Prostate gland (tissue), 2 donors: ENCODE results near the gene TPM2. TPM values are rescaled to one million over a fixed set of nuclear protein-coding genes. Genes with fewer than 3 reads are reported as not detected.

ENCODE experiments used
- DNase-seq: peaks from one replicate; pipeline ENCODE4 v3.0.0-alpha.2; 2019; ENCODE audit warnings: low spot score
- H3K27ac ChIP-seq, 2 donors: fragments of 200-600 bp; sonication (generic); 2 replicates each; pipeline ENCODE4 v1.5.1; 2017 to 2019
- H3K27me3 ChIP-seq: fragments of 200-600 bp; sonication (generic); replicated peaks from 2 replicates; pipeline ENCODE4 v1.5.1; 2019; ENCODE audit not compliant: insufficient read depth
- H3K36me3 ChIP-seq, 2 donors: fragments of 200-600 bp; sonication (generic); 1 replicate in 1 of 2; 2 replicates in 1 of 2; pipeline versions ENCODE4 v1.5.1 to v1.8.1; 2017 to 2019
- H3K4me1 ChIP-seq: fragments of 200-600 bp; sonication (generic); replicated peaks from 2 replicates; pipeline ENCODE4 v1.5.1; 2019
- H3K4me3 ChIP-seq, 2 donors: fragments of 200-600 bp; sonication (generic); 2 replicates each; pipeline ENCODE4 v1.5.1; 2017 to 2019
- H3K9me3 ChIP-seq: fragments of 200-600 bp; sonication (generic); 2 replicates; pipeline ENCODE4 v1.5.1; 2017
- POLR2A ChIP-seq: fragments of 450-650 bp; IDR thresholded peaks from one replicate; pipeline ENCODE4 v1.6.1; 2016; ENCODE audit warnings: antibody characterized with exemption, mild to moderate bottlenecking
- POLR2AphosphoS5 ChIP-seq: sonication (generic); formaldehyde crosslinking; IDR thresholded peaks from one replicate; pipeline ENCODE4 v1.6.1; 2017; ENCODE audit warnings: antibody characterized with exemption
- WGBS: methylation state at CpG from one replicate; pipeline ENCODE4 v1.1.5; 2018; 5-methylcytosine and 5-hydroxymethylcytosine counted together
- intact Hi-C: fragments of 100-400 bp; cut with DNase I; formaldehyde crosslinking; loops from one replicate; pipeline ENCODE4 v1.14.2; 2022
- total RNA-seq, 2 donors: library from RNA; depleted of rRNA; stranded (reverse); fragments of >200 nt; gene quantifications; one replicate each; pipeline ENCODE4 v1.1.0, GENCODE V29; 2016
- TF ChIP-seq, protein P1 (sequence below), 4 experiments: fragments of 200-600 bp in 2 of 4; fragments of 450-650 bp in 2 of 4; sonication (generic) in 2 of 4; IDR thresholded peaks; 1 replicate in 3 of 4; 2 replicates in 1 of 4; pipeline ENCODE4 v1.5.1; 2016 to 2019; ENCODE audit warnings: antibody characterized with exemption in 4 of 4, mild to moderate bottlenecking in 2 of 4, moderate library complexity in 2 of 4

The TPM2 gene
- total RNA-seq, 2 donors from 2014 or later, result 1,037 to 1,042 TPM

DNA sequence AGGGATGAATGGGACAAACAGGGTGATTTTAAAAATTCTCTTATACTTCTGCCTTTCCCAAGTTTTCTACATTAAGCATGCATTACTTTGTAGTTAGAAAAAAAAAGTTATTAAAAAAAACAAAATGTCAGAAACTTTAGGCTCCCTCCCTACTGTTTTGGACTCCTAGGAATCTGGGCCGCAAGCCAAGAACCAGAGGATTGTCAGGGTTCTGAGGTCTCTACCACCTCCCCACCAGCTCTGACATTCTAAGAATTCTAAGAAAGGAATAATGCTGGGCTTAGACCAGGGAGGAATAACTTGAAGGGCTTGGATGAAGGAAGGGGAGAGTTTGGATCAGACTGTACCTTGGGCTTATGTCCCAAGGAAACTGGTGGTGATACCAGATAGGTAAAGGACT, 23.7 kb downstream of the TPM2 start:
- Histone ChIP-seq H3K9me3 (no peaks in the 10 kb centered on the region), H3K4me1 (no peaks in the 10 kb centered on the region), H3K27me3 (no peaks in the 10 kb centered on the region), H3K36me3 (no peaks in the 10 kb centered on the region), H3K4me3 (no peak overlapping the region), H3K27ac (no peak overlapping the region)
- TF ChIP-seq POLR2A (no peak), POLR2AphosphoS5 (no peak)
- TF ChIP-seq, protein P1, sequence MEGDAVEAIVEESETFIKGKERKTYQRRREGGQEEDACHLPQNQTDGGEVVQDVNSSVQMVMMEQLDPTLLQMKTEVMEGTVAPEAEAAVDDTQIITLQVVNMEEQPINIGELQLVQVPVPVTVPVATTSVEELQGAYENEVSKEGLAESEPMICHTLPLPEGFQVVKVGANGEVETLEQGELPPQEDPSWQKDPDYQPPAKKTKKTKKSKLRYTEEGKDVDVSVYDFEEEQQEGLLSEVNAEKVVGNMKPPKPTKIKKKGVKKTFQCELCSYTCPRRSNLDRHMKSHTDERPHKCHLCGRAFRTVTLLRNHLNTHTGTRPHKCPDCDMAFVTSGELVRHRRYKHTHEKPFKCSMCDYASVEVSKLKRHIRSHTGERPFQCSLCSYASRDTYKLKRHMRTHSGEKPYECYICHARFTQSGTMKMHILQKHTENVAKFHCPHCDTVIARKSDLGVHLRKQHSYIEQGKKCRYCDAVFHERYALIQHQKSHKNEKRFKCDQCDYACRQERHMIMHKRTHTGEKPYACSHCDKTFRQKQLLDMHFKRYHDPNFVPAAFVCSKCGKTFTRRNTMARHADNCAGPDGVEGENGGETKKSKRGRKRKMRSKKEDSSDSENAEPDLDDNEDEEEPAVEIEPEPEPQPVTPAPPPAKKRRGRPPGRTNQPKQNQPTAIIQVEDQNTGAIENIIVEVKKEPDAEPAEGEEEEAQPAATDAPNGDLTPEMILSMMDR (IDR thresholded peaks at IDR 0.05), result no peak
- intact Hi-C loops, result no loop called here
- WGBS, result 82% methylated on average over 1 of the region's 1 CpG
- no peak for DNase-seq

GRCh38 chr9:35665471-35665818, 24.3 kb downstream of the TPM2 start:
- Histone ChIP-seq H3K4me1 (no peaks in the 10 kb centered on the region), H3K9me3 (no peaks in the 10 kb centered on the region), H3K36me3 (no peaks in the 10 kb centered on the region), H3K27ac (peak overlapping the region; percentile 43 to 70), H3K27me3 (no peaks in the 10 kb centered on the region), H3K4me3 (peak overlapping the region; percentile 23 to 44)
- 19% methylated on average over 5 of the region's 5 CpGs for WGBS
- intact Hi-C loops, result no loop called here
- TF ChIP-seq POLR2AphosphoS5, result no peak
- TF ChIP-seq POLR2A, result no peak
- TF ChIP-seq, protein P1 (IDR thresholded peaks at IDR 0.05), result no peak
- no peak for DNase-seq

- peak within 1 kb of the TSS; percentile 43 to 70 for H3K27ac ChIP-seq
- DNase-seq, result peak; percentile 59
- peak within 1 kb of the TSS; percentile 23 to 44 for H3K4me3 ChIP-seq
- TF ChIP-seq POLR2A (peak; percentile 60), POLR2AphosphoS5 (peak; percentile 69)
- TF ChIP-seq, protein P1 (IDR thresholded peaks at IDR 0.05), result peak in 3 of 4 experiments; percentile 19 to 36 (median 22)
- H3K4me1 ChIP-seq, result no peaks in the 10 kb centered on the region
- no peaks in the 10 kb centered on the region for H3K36me3 ChIP-seq
- no peaks in the 10 kb centered on the region for H3K9me3 ChIP-seq
- WGBS, result 9% methylated on average over 33 of the region's 58 CpGs
- intact Hi-C loops, result loop anchor here (1.0 to 5.0 kb wide), 2 partner anchors 12 to 32 kb away; no protein-coding TSS in a partner anchor
- no peaks in the 10 kb centered on the region for H3K27me3 ChIP-seq
These were observed 24.9 kb downstream of the TPM2 start, which contains the start of gene ARHGEF39 for GRCh38 chr9:35664531-35665470. TSS of gene ARHGEF39 (minus strand) at chr9:35665195. CDS start at chr9:35665169, 26 bp downstream.

- no peaks in the 10 kb centered on the region for H3K27me3 ChIP-seq
- WGBS, result 92% methylated on average over 7 of the region's 7 CpGs
- no peak for DNase-seq
- H3K4me3 ChIP-seq, result no peak overlapping the region
- TF ChIP-seq POLR2A (no peak), POLR2AphosphoS5 (no peak)
- TF ChIP-seq, protein P1 (IDR thresholded peaks at IDR 0.05), result no peak
- no peaks in the 10 kb centered on the region for H3K4me1 ChIP-seq
- intact Hi-C loops, result loop anchor here (5.0 kb wide), 1 partner anchor 35 kb away; no protein-coding TSS in a partner anchor
- no peaks in the 10 kb centered on the region for H3K36me3 ChIP-seq
- no peaks in the 10 kb centered on the region for H3K9me3 ChIP-seq
- H3K27ac ChIP-seq, result peak overlapping the region; percentile 85 to 93
These were observed 27.3 kb downstream of the TPM2 start for GRCh38 chr9:35662437-35662836.
